ENCODE results near the gene CABLES1. TPM values are rescaled to one million over a fixed set of nuclear protein-coding genes. Genes with fewer than 3 reads are reported as not detected.

CABLES1 gene
- total RNA-seq, 1 donor from 2014 or later: 3.2 TPM

- ATAC-seq: no peak
- DNase-seq: no peak
- intact Hi-C loops (cut with micrococcal nuclease): no loop called here
Observed at GRCh38 chr18:23137097-23137635, 1.9 kb downstream of the CABLES1 start.

- intact Hi-C loops (cut with micrococcal nuclease): no loop called here
- DNase-seq: no peak
- ATAC-seq: peak; percentile 6
Observed at GRCh38 chr18:23137788-23138216, 2.5 kb downstream of the CABLES1 start.

DNA sequence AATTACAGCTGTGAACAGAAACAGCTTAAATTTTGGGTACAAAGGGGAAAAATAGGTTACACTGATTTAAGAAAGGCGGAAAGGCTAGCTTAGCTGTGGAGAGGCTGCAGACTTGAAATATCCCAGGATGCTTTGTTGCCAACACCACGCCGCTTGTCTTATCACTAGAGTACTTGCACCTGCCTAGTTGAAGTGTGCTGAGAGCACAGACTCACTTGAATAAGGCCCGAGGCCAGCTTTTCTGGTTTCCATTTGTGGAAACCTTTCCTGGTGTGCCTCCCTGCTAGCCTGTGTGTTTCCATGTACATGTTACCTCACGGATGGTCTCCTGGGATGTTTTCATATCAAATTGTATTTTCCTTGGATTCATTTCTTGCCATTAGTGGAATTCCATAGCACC is 3.2 kb downstream of the CABLES1 start:
- ATAC-seq: peak; percentile 73

GRCh38 chr18:23141104-23141999 is 6.1 kb downstream of the CABLES1 start:
- intact Hi-C loops (cut with micrococcal nuclease): no loop called here
- ATAC-seq (peak; percentile 19), DNase-seq (peak; percentile 67)

More for the DNA sequence above, 3.2 kb downstream of the CABLES1 start:
- DNase-seq: peak; percentile 65
- intact Hi-C loops (cut with micrococcal nuclease): no loop called here

- no peak for ATAC-seq
Observed at GRCh38 chr18:23142251-23142929, 7.1 kb downstream of the CABLES1 start.

DNA sequence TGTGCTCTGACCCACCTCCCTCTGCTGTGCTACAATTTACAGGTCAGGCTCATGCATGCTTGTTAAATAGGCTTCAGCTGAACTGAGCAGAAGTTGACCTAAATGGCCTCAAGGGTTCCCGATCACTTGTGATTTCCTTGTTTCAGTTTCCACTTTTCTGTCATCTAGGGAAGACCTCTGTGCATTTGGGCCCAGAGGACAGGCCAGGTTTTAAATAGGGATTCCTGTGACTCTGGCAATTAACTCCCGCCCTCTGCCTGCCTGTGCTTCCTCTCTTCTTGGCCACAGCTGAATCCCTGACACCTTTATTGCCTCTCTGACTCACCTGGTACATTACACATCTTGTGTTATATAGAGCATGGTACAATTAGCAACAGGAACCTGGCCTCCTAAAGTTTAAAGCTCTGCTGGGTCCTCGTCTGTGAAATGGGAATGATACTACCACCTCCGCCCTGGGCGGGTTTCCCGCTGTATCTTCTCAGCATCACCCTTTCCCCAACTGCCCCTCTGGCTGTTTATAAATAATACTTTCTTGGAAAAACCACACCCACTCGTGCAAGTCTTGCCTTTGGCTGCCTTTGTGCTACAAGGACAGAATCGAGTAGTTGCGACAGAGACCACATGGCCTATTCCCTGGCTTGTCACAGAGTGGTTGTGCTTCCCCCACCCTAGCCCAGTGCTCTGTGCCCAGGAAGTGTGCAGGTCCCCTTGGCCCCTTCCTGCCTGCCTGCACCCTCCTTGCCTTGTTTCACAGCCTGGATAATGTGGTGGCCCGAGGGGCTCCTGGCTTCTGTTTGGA is 7.9 kb downstream of the CABLES1 start:
- ATAC-seq: peak; percentile 56
- intact Hi-C loops (cut with micrococcal nuclease): no loop called here
- peak; percentile 47 for DNase-seq

More at GRCh38 chr18:23142251-23142929, 7.1 kb downstream of the CABLES1 start:
- intact Hi-C loops (cut with micrococcal nuclease): no loop called here
- no peak for DNase-seq

GRCh38 chr18:23143815-23144261 is 8.6 kb downstream of the CABLES1 start:
- intact Hi-C loops (cut with micrococcal nuclease): no loop called here
- DNase-seq (peak; percentile 47), ATAC-seq (peak; percentile 46)

- DNase-seq (no peak), ATAC-seq (no peak)
- intact Hi-C loops (cut with micrococcal nuclease): no loop called here
Observed at GRCh38 chr18:23144640-23145039, 9.4 kb downstream of the CABLES1 start.

GRCh38 chr18:23145621-23146020 is 10.3 kb downstream of the CABLES1 start:
- intact Hi-C loops (cut with micrococcal nuclease): no loop called here
- no peak for DNase-seq
- no peak for ATAC-seq

DNA sequence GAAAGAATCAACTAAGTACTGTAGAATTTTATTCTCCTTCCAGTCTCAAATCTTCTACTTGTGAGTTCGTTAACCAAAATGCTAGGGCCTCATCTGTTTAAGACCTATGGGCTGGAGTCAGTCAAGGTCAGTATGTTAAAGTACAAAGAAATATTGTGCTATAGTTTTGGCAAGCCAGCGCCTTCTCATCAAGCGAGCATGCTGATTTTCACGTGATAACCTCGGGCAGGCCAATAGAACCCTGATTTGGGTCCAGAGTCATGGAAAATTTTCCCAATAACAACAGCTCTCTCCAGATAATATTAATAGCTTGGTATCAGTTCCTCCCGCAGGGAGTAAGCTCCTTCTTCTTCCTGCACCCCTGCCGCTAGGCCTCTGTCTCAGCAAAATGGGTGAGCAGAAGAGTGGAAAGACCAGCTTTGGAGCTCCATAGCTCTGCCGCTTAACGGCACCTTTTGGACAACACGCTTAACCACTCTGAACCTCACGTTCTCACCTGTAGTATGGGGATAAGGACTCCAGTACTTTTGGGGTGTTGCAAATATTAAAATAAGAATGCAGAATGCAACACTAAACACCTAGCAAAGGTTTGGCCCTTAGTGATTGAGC is 11.7 kb downstream of the CABLES1 start:
- no peak for DNase-seq
- ATAC-seq: peak; percentile 32
- intact Hi-C loops (cut with micrococcal nuclease): no loop called here

GRCh38 chr18:23148382-23148781 is 13.1 kb downstream of the CABLES1 start:
- DNase-seq (no peak), ATAC-seq (no peak)
- intact Hi-C loops (cut with micrococcal nuclease): no loop called here

DNA sequence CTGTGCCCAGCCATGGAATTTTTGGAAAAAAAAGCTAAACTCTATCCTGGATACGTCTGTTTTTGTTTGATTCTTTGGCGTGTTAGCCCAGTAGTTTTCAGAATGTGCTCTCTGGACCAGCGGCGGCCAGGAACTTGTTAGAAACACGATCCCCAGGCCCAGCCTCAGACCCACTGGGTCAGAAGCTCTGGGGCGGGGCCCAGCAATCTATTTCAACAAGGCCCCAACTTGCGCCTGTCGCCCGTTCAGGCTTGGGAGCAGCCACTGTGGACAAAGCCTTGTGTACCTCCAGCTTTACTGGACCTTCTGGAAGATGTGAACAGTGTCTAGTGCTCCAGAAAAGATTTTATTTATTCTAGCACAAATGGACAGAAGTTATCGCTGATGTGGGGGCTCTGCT is 14.3 kb downstream of the CABLES1 start:
- intact Hi-C loops (cut with micrococcal nuclease): no loop called here
- DNase-seq: no peak

DNA sequence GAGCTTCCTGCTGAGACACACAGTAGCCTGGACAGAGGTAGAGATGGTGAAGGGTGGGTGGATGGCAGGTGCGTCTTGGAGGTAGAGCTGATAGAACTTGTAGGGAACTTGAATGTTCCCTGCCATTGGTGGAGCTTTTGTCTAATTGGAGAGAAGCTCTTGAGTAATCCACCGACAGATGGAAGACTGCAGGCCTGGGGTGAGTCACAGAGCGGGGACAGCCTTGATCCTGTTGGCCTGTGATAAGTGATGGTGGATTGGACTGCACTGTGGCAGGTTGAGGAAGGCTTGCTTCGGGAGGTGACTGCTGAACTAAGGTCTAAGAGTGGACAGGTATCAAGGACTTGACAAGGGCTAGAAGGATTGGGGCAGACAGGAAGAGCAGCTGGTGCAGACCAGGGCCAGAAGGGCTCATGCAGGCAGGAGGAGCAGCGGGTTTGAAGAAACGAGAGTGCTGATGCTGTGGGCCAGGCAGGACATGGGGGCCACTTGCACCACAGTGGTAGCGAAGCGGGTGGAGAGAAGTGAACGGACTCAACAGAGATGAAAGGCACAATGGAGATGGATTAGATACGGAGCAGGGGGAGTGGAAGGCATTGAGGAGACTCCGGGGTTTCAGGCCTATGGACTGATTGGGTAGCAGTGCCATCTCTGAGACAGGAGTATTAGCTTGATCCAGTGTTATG is 16.3 kb downstream of the CABLES1 start:
- ATAC-seq (no peak), DNase-seq (no peak)
- intact Hi-C loops (cut with micrococcal nuclease): no loop called here

More for the DNA sequence above, 14.3 kb downstream of the CABLES1 start:
- no peak for ATAC-seq

DNA sequence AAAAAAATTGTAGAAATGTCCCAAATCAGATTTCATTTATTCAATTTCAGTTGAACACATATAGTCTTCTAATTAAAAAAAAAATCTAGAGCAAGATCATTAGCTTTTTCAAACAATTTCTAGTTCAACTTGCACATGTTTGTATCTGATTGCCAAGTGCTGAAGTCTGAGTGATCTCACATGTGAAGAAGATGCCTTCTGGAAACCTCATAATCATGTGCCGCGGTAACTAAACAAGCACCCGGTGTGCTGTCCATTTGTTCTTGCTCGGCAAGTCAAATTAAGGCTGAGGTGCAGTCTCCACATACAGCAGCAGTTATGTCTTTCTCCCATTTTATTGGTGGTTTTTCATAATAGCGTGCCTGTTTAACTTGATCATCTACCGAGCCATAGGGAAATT is 18.7 kb downstream of the CABLES1 start:
- ATAC-seq (no peak), DNase-seq (no peak)
- intact Hi-C loops (cut with micrococcal nuclease): no loop called here

- ATAC-seq: no peak
- intact Hi-C loops (cut with micrococcal nuclease): no loop called here
- DNase-seq: no peak
Observed at GRCh38 chr18:23154823-23155500, 19.7 kb downstream of the CABLES1 start.

- DNase-seq (no peak), ATAC-seq (no peak)
- intact Hi-C loops (cut with micrococcal nuclease): no loop called here
Observed at GRCh38 chr18:23155537-23155936, 20.3 kb downstream of the CABLES1 start.

- intact Hi-C loops (cut with micrococcal nuclease): no loop called here
- no peak for ATAC-seq
- DNase-seq: no peak
Observed at GRCh38 chr18:23156134-23156533, 20.8 kb downstream of the CABLES1 start.

DNA sequence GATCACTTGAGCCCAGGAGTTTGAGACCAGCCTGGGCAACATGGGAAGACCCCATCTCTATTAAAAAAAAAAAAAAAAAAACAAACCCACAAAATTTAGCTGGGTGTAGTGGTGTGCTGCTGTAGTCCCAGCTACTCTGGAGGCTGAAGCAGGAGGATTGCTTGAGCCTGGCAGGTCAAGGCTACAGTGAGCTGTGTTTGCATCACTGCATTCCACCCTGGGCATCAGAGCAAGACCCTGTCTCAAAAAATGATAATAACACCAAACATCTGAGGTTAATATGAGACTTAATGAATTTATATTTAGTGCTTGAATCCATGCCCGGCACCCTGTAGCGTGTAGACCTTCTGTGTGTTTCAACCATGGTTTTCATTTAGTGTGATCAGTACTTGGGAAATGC is 22.8 kb downstream of the CABLES1 start:
- DNase-seq: no peak
- ATAC-seq: no peak
- intact Hi-C loops (cut with micrococcal nuclease): no loop called here
